ENCODE data around the gene RNGTT. TPM values are rescaled to one million over a fixed set of nuclear protein-coding genes. Genes with fewer than 3 reads are reported as not detected.
"Not testable (repeated sequence)": the region's sequence is repeated elsewhere in the genome, so short reads cannot be mapped to it uniquely, and the experiment has no call there.

The RNGTT gene
- total RNA-seq, 2 donors from 2014 or later = 7.8 to 11.4 TPM

DNA sequence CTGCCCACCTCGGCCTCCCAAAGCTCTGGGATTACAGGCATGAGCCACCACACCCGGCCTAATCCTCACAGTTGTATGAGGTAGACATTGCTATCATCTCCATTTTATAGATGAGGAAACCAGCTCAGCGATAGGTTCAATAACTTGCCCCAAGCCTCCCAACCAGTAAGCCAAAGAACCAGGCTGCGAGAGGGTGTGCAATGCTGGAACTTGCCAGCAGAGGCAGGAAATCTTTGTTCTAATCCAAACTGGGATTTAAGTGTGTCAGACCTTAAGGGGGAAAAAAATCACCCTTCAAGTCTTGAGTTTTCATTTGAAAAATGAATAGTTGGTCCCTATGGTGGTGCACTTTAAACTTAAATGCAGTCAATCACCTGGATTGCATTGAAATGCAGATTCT is 20.1 kb upstream of the RNGTT start:
- no peak overlapping the region for H3K4me3 ChIP-seq
- no peaks in the 10 kb centered on the region for H3K4me1 ChIP-seq
- no peak overlapping the region for H3K9ac ChIP-seq (ENCODE audit: low read depth in 2 of 2, low read length in 2 of 2)
- TF ChIP-seq, protein P1, sequence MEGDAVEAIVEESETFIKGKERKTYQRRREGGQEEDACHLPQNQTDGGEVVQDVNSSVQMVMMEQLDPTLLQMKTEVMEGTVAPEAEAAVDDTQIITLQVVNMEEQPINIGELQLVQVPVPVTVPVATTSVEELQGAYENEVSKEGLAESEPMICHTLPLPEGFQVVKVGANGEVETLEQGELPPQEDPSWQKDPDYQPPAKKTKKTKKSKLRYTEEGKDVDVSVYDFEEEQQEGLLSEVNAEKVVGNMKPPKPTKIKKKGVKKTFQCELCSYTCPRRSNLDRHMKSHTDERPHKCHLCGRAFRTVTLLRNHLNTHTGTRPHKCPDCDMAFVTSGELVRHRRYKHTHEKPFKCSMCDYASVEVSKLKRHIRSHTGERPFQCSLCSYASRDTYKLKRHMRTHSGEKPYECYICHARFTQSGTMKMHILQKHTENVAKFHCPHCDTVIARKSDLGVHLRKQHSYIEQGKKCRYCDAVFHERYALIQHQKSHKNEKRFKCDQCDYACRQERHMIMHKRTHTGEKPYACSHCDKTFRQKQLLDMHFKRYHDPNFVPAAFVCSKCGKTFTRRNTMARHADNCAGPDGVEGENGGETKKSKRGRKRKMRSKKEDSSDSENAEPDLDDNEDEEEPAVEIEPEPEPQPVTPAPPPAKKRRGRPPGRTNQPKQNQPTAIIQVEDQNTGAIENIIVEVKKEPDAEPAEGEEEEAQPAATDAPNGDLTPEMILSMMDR (IDR thresholded peaks at IDR 0.05) = peak; percentile 54
- H3K9me3 ChIP-seq = no peaks in the 10 kb centered on the region
- no peaks in the 10 kb centered on the region for H3K27me3 ChIP-seq
- peak; percentile 41 for DNase-seq
- intact Hi-C loops (cut with DNase I) = loop anchor here (2.0 to 10.0 kb wide), 4 partner anchors 101 to 384 kb away; partner anchors contain the start of gene PNRC1
- H3K36me3 ChIP-seq = no peaks in the 10 kb centered on the region
- no peak overlapping the region for H3K27ac ChIP-seq

GRCh38 chr6:88983129-88983528 is 19.7 kb upstream of the RNGTT start:
- not testable (repeated sequence) for H3K4me3 ChIP-seq; H3K4me1 ChIP-seq; DNase-seq; H3K27ac ChIP-seq; H3K9ac ChIP-seq (ENCODE audit: low read depth in 2 of 2, low read length in 2 of 2); H3K27me3 ChIP-seq; H3K9me3 ChIP-seq; H3K36me3 ChIP-seq
- intact Hi-C loops (cut with DNase I) = loop anchor here (2.0 to 10.0 kb wide), 4 partner anchors 102 to 384 kb away; partner anchors contain the start of gene PNRC1

- H3K9me3 ChIP-seq = no peaks in the 10 kb centered on the region
- H3K9ac ChIP-seq (ENCODE audit: low read depth in 2 of 2, low read length in 2 of 2) = no peak overlapping the region
- intact Hi-C loops (cut with DNase I) = loop anchor here (2.0 to 10.0 kb wide), 4 partner anchors 102 to 385 kb away; partner anchors contain the start of gene PNRC1
- no peaks in the 10 kb centered on the region for H3K27me3 ChIP-seq
- no peak for DNase-seq
- TF ChIP-seq, protein P1 (IDR thresholded peaks at IDR 0.05) = peak; percentile 53
- H3K27ac ChIP-seq = no peak overlapping the region
- no peaks in the 10 kb centered on the region for H3K4me1 ChIP-seq
- H3K4me3 ChIP-seq = no peak overlapping the region
- H3K36me3 ChIP-seq = no peaks in the 10 kb centered on the region
Observed at GRCh38 chr6:88982720-88983119, 19.3 kb upstream of the RNGTT start.

GRCh38 chr6:88975369-88975768 is 12.0 kb upstream of the RNGTT start:
- Histone ChIP-seq H3K9ac (ENCODE audit: low read depth in 2 of 2, low read length in 2 of 2) (no peak overlapping the region), H3K4me1 (no peaks in the 10 kb centered on the region), H3K9me3 (no peaks in the 10 kb centered on the region), H3K36me3 (no peaks in the 10 kb centered on the region), H3K4me3 (no peak overlapping the region), H3K27ac (no peak overlapping the region), H3K27me3 (no peaks in the 10 kb centered on the region)
- TF ChIP-seq, protein P1 (IDR thresholded peaks at IDR 0.05) = no peak
- intact Hi-C loops (cut with DNase I) = no loop called here
- no peak for DNase-seq

- no peaks in the 10 kb centered on the region for H3K4me1 ChIP-seq
- no peak overlapping the region for H3K27ac ChIP-seq
- intact Hi-C loops (cut with DNase I) = no loop called here
- H3K36me3 ChIP-seq = no peaks in the 10 kb centered on the region
- no peaks in the 10 kb centered on the region for H3K9me3 ChIP-seq
- TF ChIP-seq, protein P1 (IDR thresholded peaks at IDR 0.05) = no peak
- DNase-seq = no peak
- H3K4me3 ChIP-seq = no peak overlapping the region
- no peaks in the 10 kb centered on the region for H3K27me3 ChIP-seq
- no peak overlapping the region for H3K9ac ChIP-seq (ENCODE audit: low read depth in 2 of 2, low read length in 2 of 2)
Observed at GRCh38 chr6:88972504-88973423, 9.3 kb upstream of the RNGTT start.

DNA sequence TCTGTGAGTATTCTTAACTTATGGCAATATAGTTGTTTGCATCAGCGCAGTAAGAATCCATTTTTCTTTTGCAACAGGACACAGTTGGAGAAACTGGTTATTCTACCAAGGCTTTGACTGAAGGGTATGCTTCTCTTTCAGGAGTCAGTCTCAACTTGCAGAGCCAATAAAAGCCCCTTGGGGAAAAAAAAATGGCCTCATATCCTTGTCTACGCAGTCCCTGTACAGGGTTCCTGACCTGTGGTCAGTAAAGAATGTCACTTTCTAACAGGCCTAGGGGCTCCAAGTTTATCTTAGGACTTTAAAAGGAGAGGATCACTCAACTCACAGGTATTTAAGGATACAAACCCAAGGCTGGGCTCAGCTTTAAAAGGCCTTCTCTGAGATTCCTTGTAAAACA is 6.9 kb upstream of the RNGTT start:
- DNase-seq = no peak
- Histone ChIP-seq H3K9me3 (no peaks in the 10 kb centered on the region), H3K36me3 (no peaks in the 10 kb centered on the region), H3K9ac (ENCODE audit: low read depth in 2 of 2, low read length in 2 of 2) (no peak overlapping the region), H3K4me3 (no peak overlapping the region), H3K27ac (no peak overlapping the region), H3K27me3 (no peaks in the 10 kb centered on the region), H3K4me1 (no peaks in the 10 kb centered on the region)
- intact Hi-C loops (cut with DNase I) = no loop called here
- TF ChIP-seq, protein P1 (IDR thresholded peaks at IDR 0.05) = no peak

DNA sequence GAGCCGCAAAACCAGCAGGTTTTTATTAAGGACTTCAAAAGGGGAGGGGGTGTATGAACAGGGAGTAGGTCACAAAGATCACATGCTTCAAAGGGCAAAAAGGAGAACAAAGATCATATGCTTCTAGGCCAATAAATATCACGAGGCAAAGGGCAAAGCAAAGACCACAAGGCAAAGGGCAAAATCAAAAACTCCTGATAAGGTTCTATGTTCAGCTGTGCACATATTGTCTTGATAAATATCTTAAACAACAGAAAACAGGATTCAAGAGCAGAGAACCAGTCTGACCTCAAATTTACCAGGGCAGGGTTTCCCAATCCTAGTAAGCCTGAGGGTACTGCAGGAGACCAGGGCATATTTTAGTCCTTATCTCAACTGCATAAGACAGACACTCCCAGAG is 5.8 kb upstream of the RNGTT start:
- H3K27me3 ChIP-seq; DNase-seq; intact Hi-C loops (cut with DNase I): not testable (repeated sequence)

More for the DNA sequence above, 5.8 kb upstream of the RNGTT start:
- H3K36me3 ChIP-seq; H3K4me3 ChIP-seq; H3K27ac ChIP-seq; H3K4me1 ChIP-seq; H3K9me3 ChIP-seq; H3K9ac ChIP-seq (ENCODE audit: low read depth in 2 of 2, low read length in 2 of 2): not testable (repeated sequence)

All from colonic mucosa (tissue), 4 donors.